ENCODE data around the gene ACSS2.

Gene ACSS2

GRCh38 chr20:34884260-34884659, 7.8 kb downstream of the ACSS2 start:
- TF ChIP-seq CTCF (IDR thresholded peaks at IDR 0.05; ENCODE audit: low read depth, low read length): no peak
- H3K27me3 ChIP-seq: no peaks in the 10 kb centered on the region
- no peak for DNase-seq
- H3K4me3 ChIP-seq (ENCODE audit: low read depth, low read length): no peak overlapping the region
- H3K4me1 ChIP-seq: no peaks in the 10 kb centered on the region; the same call in 1 of the 2 replicates
- H3K36me3 ChIP-seq: no peaks in the 10 kb centered on the region
- no peaks in the 10 kb centered on the region for H3K9me3 ChIP-seq

GRCh38 chr20:34886122-34886521, 9.7 kb downstream of the ACSS2 start:
- Histone ChIP-seq H3K27me3 (no peaks in the 10 kb centered on the region), H3K9me3 (no peaks in the 10 kb centered on the region), H3K36me3 (no peaks in the 10 kb centered on the region), H3K4me1 (no peaks in the 10 kb centered on the region), H3K4me3 (ENCODE audit: low read depth, low read length) (no peak overlapping the region)
- no peak for TF ChIP-seq CTCF (IDR thresholded peaks at IDR 0.05; ENCODE audit: low read depth, low read length)
- no peak for DNase-seq

- no peak for TF ChIP-seq CTCF (IDR thresholded peaks at IDR 0.05; ENCODE audit: low read depth, low read length)
- no peaks in the 10 kb centered on the region for H3K36me3 ChIP-seq
- no peaks in the 10 kb centered on the region for H3K27me3 ChIP-seq
- no peaks in the 10 kb centered on the region for H3K9me3 ChIP-seq
- no peak overlapping the region for H3K4me3 ChIP-seq (ENCODE audit: low read depth, low read length)
- DNase-seq: no peak
- no peaks in the 10 kb centered on the region for H3K4me1 ChIP-seq
Observed at GRCh38 chr20:34887023-34887422, 10.6 kb downstream of the ACSS2 start.

- Histone ChIP-seq H3K9me3 (no peaks in the 10 kb centered on the region), H3K4me1 (no peaks in the 10 kb centered on the region), H3K4me3 (ENCODE audit: low read depth, low read length) (no peak overlapping the region), H3K27me3 (no peaks in the 10 kb centered on the region), H3K36me3 (no peaks in the 10 kb centered on the region)
- DNase-seq: no peak
- no peak for TF ChIP-seq CTCF (IDR thresholded peaks at IDR 0.05; ENCODE audit: low read depth, low read length)
Observed at GRCh38 chr20:34888468-34888867, 12.1 kb downstream of the ACSS2 start.

- H3K36me3 ChIP-seq: no peaks in the 10 kb centered on the region
- no peaks in the 10 kb centered on the region for H3K9me3 ChIP-seq
- H3K27me3 ChIP-seq: no peaks in the 10 kb centered on the region
- H3K4me1 ChIP-seq: no peaks in the 10 kb centered on the region
- no peak for TF ChIP-seq CTCF (IDR thresholded peaks at IDR 0.05; ENCODE audit: low read depth, low read length)
- H3K4me3 ChIP-seq (ENCODE audit: low read depth, low read length): no peak overlapping the region
- DNase-seq: no peak
Observed at GRCh38 chr20:34891166-34892062, 15.0 kb downstream of the ACSS2 start.

GRCh38 chr20:34892671-34893070, 16.3 kb downstream of the ACSS2 start:
- Histone ChIP-seq H3K4me1 (no peaks in the 10 kb centered on the region), H3K9me3 (no peaks in the 10 kb centered on the region), H3K4me3 (ENCODE audit: low read depth, low read length) (no peak overlapping the region), H3K27me3 (no peaks in the 10 kb centered on the region), H3K36me3 (no peaks in the 10 kb centered on the region)
- DNase-seq: no peak
- no peak for TF ChIP-seq CTCF (IDR thresholded peaks at IDR 0.05; ENCODE audit: low read depth, low read length)
